ENCODE data around the gene RAB1A. TPM values are rescaled to one million over a fixed set of nuclear protein-coding genes. Genes with fewer than 3 reads are reported as not detected.

RAB1A gene
- total and polyA plus RNA-seq, 9 of the 15 experiments (the other 6 are each of a cell fraction or from before 2014, with no cell fraction given) = 43.8 to 163 (median 67.7) TPM

GRCh38 chr2:65064728-65065552 is 65.0 kb downstream of the RAB1A start (continued):
- no peak for TF ChIP-seq ZMIZ1 (IDR thresholded peaks at IDR 0.05; ENCODE audit: low read depth in 2 of 2, low read length in 2 of 2)
- no peak for TF ChIP-seq GATA2 (CRISPR knock-in tag; IDR thresholded peaks at IDR 0.05)
- TF ChIP-seq BRCA1 (IDR thresholded peaks at IDR 0.05) = no peak
- TF ChIP-seq BRCA1 (CRISPR knock-in tag; IDR thresholded peaks at IDR 0.05) = no peak
- TF ChIP-seq RB1 (IDR thresholded peaks at IDR 0.05; ENCODE audit: low read depth) = no peak
- peak in 1 of 2 experiments; percentile 18 for TF ChIP-seq AFF1 (IDR thresholded peaks at IDR 0.05; ENCODE audit: low read depth in 1 of 2, partially characterized antibody in 2 of 2)
- no peak for TF ChIP-seq WHSC1 (IDR thresholded peaks at IDR 0.05; ENCODE audit: low read length)
- no peak for TF ChIP-seq HBP1 (CRISPR knock-in tag; IDR thresholded peaks at IDR 0.05)
- no peak for TF ChIP-seq ZNF77 (CRISPR knock-in tag; IDR thresholded peaks at IDR 0.05)
- no peak for TF ChIP-seq MIER1 (IDR thresholded peaks at IDR 0.05; ENCODE audit: low read depth)
- no peak for TF ChIP-seq SRSF9 (IDR thresholded peaks at IDR 0.05; ENCODE audit: borderline replicate concordance, low read depth, low read length)
- peak; percentile 44; the same call in 1 of the 2 replicates for TF ChIP-seq ZNF395 (CRISPR knock-in tag; IDR thresholded peaks at IDR 0.05)
- no peak for TF ChIP-seq ZNF174 (CRISPR knock-in tag; IDR thresholded peaks at IDR 0.05)
- TF ChIP-seq TFAP4 (CRISPR knock-in tag; IDR thresholded peaks at IDR 0.05; ENCODE audit: borderline replicate concordance) = peak; percentile 62; the same call in 1 of the 2 replicates

Data from K562 (cell line).